ENCODE measurements around the gene SLC8A3. TPM values are rescaled to one million over a fixed set of nuclear protein-coding genes. Genes with fewer than 3 reads are reported as not detected.
A peak's percentile ranks its signal among the peaks of the same experiment; 100 is the strongest.

The SLC8A3 gene
- total RNA-seq, 4 donors from 2014 or later: 0.19 to 1.7 (median 0.90) TPM

GRCh38 chr14:70118064-70118463 lies 70.7 kb downstream of the SLC8A3 start:
- WGBS: 62% methylated on average over 3 of the region's 3 CpGs
- Histone ChIP-seq H3K4me3 (no peak overlapping the region), H3K4me1 (no peaks in the 10 kb centered on the region), H3K27ac (replicated peaks in 1 of 4) (no peak overlapping the region), H3K27me3 (no peaks in the 10 kb centered on the region), H3K36me3 (no peaks in the 10 kb centered on the region), H3K9me3 (no peaks in the 10 kb centered on the region)
- DNase-seq (ENCODE audit: extremely low spot score): peak; percentile 47
- intact Hi-C loops (cut with DNase I): no loop called here
- TF ChIP-seq POLR2AphosphoS5 (IDR thresholded peaks at IDR 0.05) (no peak), POLR2A (IDR thresholded peaks at IDR 0.05; ENCODE audit: low read depth) (no peak), CTCF (IDR thresholded peaks at IDR 0.05) (no peak), EP300 (IDR thresholded peaks at IDR 0.05) (no peak)

- no peaks in the 10 kb centered on the region for H3K9me3 ChIP-seq
- TF ChIP-seq POLR2A (IDR thresholded peaks at IDR 0.05; ENCODE audit: low read depth): no peak
- no peak for TF ChIP-seq CTCF (IDR thresholded peaks at IDR 0.05)
- TF ChIP-seq POLR2AphosphoS5 (IDR thresholded peaks at IDR 0.05): no peak
- no peak for TF ChIP-seq EP300 (IDR thresholded peaks at IDR 0.05)
- DNase-seq (ENCODE audit: extremely low spot score): peak; percentile 53
- H3K27me3 ChIP-seq: no peaks in the 10 kb centered on the region
- H3K4me1 ChIP-seq: no peaks in the 10 kb centered on the region
- no peak overlapping the region for H3K4me3 ChIP-seq
- no peak overlapping the region for H3K27ac ChIP-seq (replicated peaks in 1 of 4)
- 67% methylated on average over 4 of the region's 5 CpGs for WGBS
- intact Hi-C loops (cut with DNase I): no loop called here
- no peaks in the 10 kb centered on the region for H3K36me3 ChIP-seq
Measured at GRCh38 chr14:70116278-70116677, 72.5 kb downstream of the SLC8A3 start.

- Histone ChIP-seq H3K27me3 (no peaks in the 10 kb centered on the region), H3K9me3 (no peaks in the 10 kb centered on the region), H3K4me1 (no peaks in the 10 kb centered on the region), H3K27ac (replicated peaks in 1 of 4) (no peak overlapping the region), H3K36me3 (no peaks in the 10 kb centered on the region), H3K4me3 (no peak overlapping the region)
- intact Hi-C loops (cut with DNase I): no loop called here
- TF ChIP-seq POLR2AphosphoS5 (IDR thresholded peaks at IDR 0.05): no peak
- TF ChIP-seq POLR2A (IDR thresholded peaks at IDR 0.05; ENCODE audit: low read depth): no peak
- no peak for TF ChIP-seq EP300 (IDR thresholded peaks at IDR 0.05)
- no peak for TF ChIP-seq CTCF (IDR thresholded peaks at IDR 0.05)
- 86% methylated on average over 12 of the region's 12 CpGs for WGBS
- peak; percentile 75 for DNase-seq (ENCODE audit: extremely low spot score)
Measured at GRCh38 chr14:70114621-70115156, 74.1 kb downstream of the SLC8A3 start.

GRCh38 chr14:70113211-70113610 lies 75.5 kb downstream of the SLC8A3 start:
- Histone ChIP-seq H3K9me3 (no peaks in the 10 kb centered on the region), H3K4me3 (no peak overlapping the region), H3K27ac (replicated peaks in 1 of 4) (no peak overlapping the region), H3K27me3 (no peaks in the 10 kb centered on the region), H3K36me3 (no peaks in the 10 kb centered on the region), H3K4me1 (no peaks in the 10 kb centered on the region)
- WGBS: 78% methylated on average over 2 of the region's 2 CpGs
- DNase-seq (ENCODE audit: extremely low spot score): peak; percentile 1
- intact Hi-C loops (cut with DNase I): no loop called here
- TF ChIP-seq POLR2AphosphoS5 (IDR thresholded peaks at IDR 0.05): no peak
- TF ChIP-seq POLR2A (IDR thresholded peaks at IDR 0.05; ENCODE audit: low read depth): no peak
- TF ChIP-seq CTCF (IDR thresholded peaks at IDR 0.05): no peak
- TF ChIP-seq EP300 (IDR thresholded peaks at IDR 0.05): no peak

GRCh38 chr14:70108419-70108818 lies 80.3 kb downstream of the SLC8A3 start:
- no peak for TF ChIP-seq EP300 (IDR thresholded peaks at IDR 0.05)
- TF ChIP-seq POLR2A (IDR thresholded peaks at IDR 0.05; ENCODE audit: low read depth): no peak
- no peak for TF ChIP-seq CTCF (IDR thresholded peaks at IDR 0.05)
- no peak for TF ChIP-seq POLR2AphosphoS5 (IDR thresholded peaks at IDR 0.05)
- H3K4me1 ChIP-seq: no peaks in the 10 kb centered on the region
- H3K9me3 ChIP-seq: no peaks in the 10 kb centered on the region
- H3K4me3 ChIP-seq: no peak overlapping the region
- no peak overlapping the region for H3K27ac ChIP-seq (replicated peaks in 1 of 4)
- no peaks in the 10 kb centered on the region for H3K27me3 ChIP-seq
- H3K36me3 ChIP-seq: no peaks in the 10 kb centered on the region
- WGBS: 60% methylated on average over 3 of the region's 3 CpGs
- intact Hi-C loops (cut with DNase I): no loop called here
- DNase-seq (ENCODE audit: extremely low spot score): peak; percentile 34
